MM.1S (cell line): ENCODE data around the gene FOXP1.

Experiments used
- CTCF ChIP-seq: fragments of 300-600 bp; sonication (generic); IDR thresholded peaks from 2 replicates; pipeline ENCODE4 v1.5.1; 2016; ENCODE audit warnings: antibody characterized with exemption, low read length, mixed read lengths
- EZH2 ChIP-seq: fragments of 300-600 bp; sonication (generic); optimal IDR thresholded peaks from 2 replicates; pipeline ENCODE3; 2017; ENCODE audit warnings: low read depth, mild to moderate bottlenecking, antibody characterized with exemption, low read length, mixed read lengths
- EZH2phosphoT487 ChIP-seq: fragments of 300-600 bp; sonication (generic); IDR thresholded peaks from 2 replicates; pipeline ENCODE4 v1.6.1; 2018; ENCODE audit warnings: antibody characterized with exemption, low read length

GRCh38 chr3:71548705-71549384 lies 34.7 kb downstream of the FOXP1 start:
- TF ChIP-seq CTCF = no peak
- TF ChIP-seq EZH2 = no peak
- TF ChIP-seq EZH2phosphoT487 = no peak
